Activated naive CD8-positive, alpha-beta T cell treated with anti-CD3 and anti-CD28 coated beads, Interleukin-2, amount 10 ng/mL, durations not matched to agents 7 days and 5 days (primary cell): ENCODE data around the gene EZH2. TPM values are rescaled to one million over a fixed set of nuclear protein-coding genes. Genes with fewer than 3 reads are reported as not detected.

Experiments
- ATAC-seq: fragments of 150-1000 bp; cut with Tn5 transposase; one replicate; pipeline ENCODE4 v1.10.0; 2021; ENCODE audit warnings: low read depth, moderate library complexity
- POLR2A ChIA-PET: fragments of 350-600 bp; sonication (Branson Sonifier 250); formaldehyde crosslinking; loops from one replicate; lab custom pipeline; 2021; ENCODE audit warnings: antibody characterized with exemption; lab: Charles Lee
- DNase-seq: peaks from one replicate; pipeline ENCODE4 v3.0.0; 2021
- H3K27ac Mint-ChIP-seq: one replicate; pipeline ENCODE4 v1.8.0; 2022; ENCODE audit warnings: mild to moderate bottlenecking, mixed read lengths
- H3K27me3 Mint-ChIP-seq: one replicate; pipeline ENCODE4 v1.8.0; 2022; ENCODE audit warnings: mild to moderate bottlenecking, moderate library complexity, mixed read lengths
- H3K36me3 Mint-ChIP-seq: one replicate; pipeline ENCODE4 v1.8.0; 2021; ENCODE audit warnings: mild to moderate bottlenecking, mixed read lengths
- H3K4me1 Mint-ChIP-seq: one replicate; pipeline ENCODE4 v1.8.0; 2021; ENCODE audit warnings: mixed read lengths
- H3K4me3 Mint-ChIP-seq: one replicate; pipeline ENCODE4 v1.8.0; 2022; ENCODE audit warnings: mild to moderate bottlenecking, moderate library complexity, mixed read lengths
- H3K9me3 Mint-ChIP-seq: one replicate; pipeline ENCODE4 v1.8.0; 2021; ENCODE audit warnings: mixed read lengths
- total RNA-seq, 2 experiments: library from RNA; stranded (reverse); gene quantifications; one replicate each; pipeline ENCODE4 v1.2.3, GENCODE V29; 2021

Gene EZH2
- total RNA-seq, 2 experiments from 2014 or later, result 73.8 to 76.6 TPM

DNA sequence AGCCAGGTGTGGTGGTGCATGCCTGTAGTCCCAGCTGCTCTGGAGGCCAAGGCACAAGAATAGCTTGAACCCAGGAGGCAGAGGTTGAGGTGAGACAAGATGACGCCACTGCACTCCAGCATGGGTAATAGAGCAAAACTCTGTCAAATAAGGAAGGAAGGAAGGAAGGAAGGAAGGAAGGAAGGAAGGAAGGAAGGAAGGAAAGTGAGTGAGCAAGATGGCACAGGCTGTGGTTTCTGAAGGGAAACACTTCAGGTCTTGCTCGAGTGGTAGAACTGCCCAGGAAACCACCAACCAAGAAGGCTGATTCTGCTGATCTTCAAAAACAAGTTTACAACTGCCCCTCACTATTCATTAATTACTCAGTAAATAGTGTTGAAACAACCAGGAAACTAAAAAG, 45.2 kb downstream of the EZH2 start:
- POLR2A ChIA-PET, result no interaction called here
- Mint-ChIP-seq H3K4me1 (peaks cover 48% of the 10 kb centered on the region), H3K27me3 (no peaks in the 10 kb centered on the region), H3K4me3 (peak overlapping the region; percentile 44), H3K27ac (peak overlapping the region; percentile 77), H3K36me3 (peaks cover 51% of the 10 kb centered on the region), H3K9me3 (no peaks in the 10 kb centered on the region)
- DNase-seq, result no peak
- peak; percentile 69 for ATAC-seq

- no peaks in the 10 kb centered on the region for H3K27me3 Mint-ChIP-seq
- POLR2A ChIA-PET, result no interaction called here
- ATAC-seq (no peak), DNase-seq (no peak)
- H3K4me3 Mint-ChIP-seq, result no peak overlapping the region
- peaks cover 35% of the 10 kb centered on the region for H3K4me1 Mint-ChIP-seq
- H3K9me3 Mint-ChIP-seq, result no peaks in the 10 kb centered on the region
- peaks cover 55% of the 10 kb centered on the region for H3K36me3 Mint-ChIP-seq
- H3K27ac Mint-ChIP-seq, result no peak overlapping the region
Measured at GRCh38 chr7:148835854-148836253, 48.2 kb downstream of the EZH2 start.

DNA sequence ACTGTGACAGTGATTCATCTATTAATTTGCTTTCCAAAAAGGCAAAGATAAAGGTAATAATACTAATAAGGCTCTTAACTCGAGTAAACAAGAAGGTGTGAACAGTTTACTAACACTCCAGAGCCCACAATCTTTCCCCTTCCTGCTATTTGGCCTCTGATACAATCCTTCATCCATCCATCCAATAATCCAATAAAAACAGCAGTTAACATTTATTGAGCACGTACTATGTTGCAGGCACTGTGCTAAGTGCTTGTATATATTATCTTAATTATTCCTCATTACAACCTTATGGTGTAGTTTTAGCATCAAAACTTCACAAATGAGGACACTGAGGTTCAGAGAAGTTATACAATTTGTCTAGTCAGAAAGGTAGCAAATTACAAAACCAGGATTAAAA, 49.5 kb downstream of the EZH2 start:
- peaks cover 27% of the 10 kb centered on the region for H3K4me1 Mint-ChIP-seq
- no peak for ATAC-seq
- POLR2A ChIA-PET, result no interaction called here
- H3K9me3 Mint-ChIP-seq, result no peaks in the 10 kb centered on the region
- no peak overlapping the region for H3K4me3 Mint-ChIP-seq
- H3K27ac Mint-ChIP-seq, result no peak overlapping the region
- DNase-seq, result no peak
- H3K27me3 Mint-ChIP-seq, result no peaks in the 10 kb centered on the region
- peaks cover 50% of the 10 kb centered on the region for H3K36me3 Mint-ChIP-seq

GRCh38 chr7:148831782-148832181, 52.3 kb downstream of the EZH2 start:
- H3K4me1 Mint-ChIP-seq, result peaks cover 12% of the 10 kb centered on the region
- POLR2A ChIA-PET, result interaction anchor here (0.7 kb wide), 1 partner anchor 24 kb away, joined by 4 read pairs; no protein-coding TSS in a partner anchor
- DNase-seq (no peak), ATAC-seq (no peak)
- peaks cover 29% of the 10 kb centered on the region for H3K36me3 Mint-ChIP-seq
- no peaks in the 10 kb centered on the region for H3K9me3 Mint-ChIP-seq
- H3K4me3 Mint-ChIP-seq, result no peak overlapping the region
- no peaks in the 10 kb centered on the region for H3K27me3 Mint-ChIP-seq
- H3K27ac Mint-ChIP-seq, result no peak overlapping the region

GRCh38 chr7:148830897-148831692, 53.0 kb downstream of the EZH2 start:
- no peak overlapping the region for H3K27ac Mint-ChIP-seq
- POLR2A ChIA-PET, result interaction anchor here (0.6 kb wide), 1 partner anchor 237 kb away, joined by 4 read pairs; no protein-coding TSS in a partner anchor
- H3K4me1 Mint-ChIP-seq, result peaks cover 9% of the 10 kb centered on the region
- no peak for ATAC-seq
- no peak overlapping the region for H3K4me3 Mint-ChIP-seq
- no peaks in the 10 kb centered on the region for H3K27me3 Mint-ChIP-seq
- H3K36me3 Mint-ChIP-seq, result peaks cover 25% of the 10 kb centered on the region
- no peaks in the 10 kb centered on the region for H3K9me3 Mint-ChIP-seq
- DNase-seq, result no peak

DNA sequence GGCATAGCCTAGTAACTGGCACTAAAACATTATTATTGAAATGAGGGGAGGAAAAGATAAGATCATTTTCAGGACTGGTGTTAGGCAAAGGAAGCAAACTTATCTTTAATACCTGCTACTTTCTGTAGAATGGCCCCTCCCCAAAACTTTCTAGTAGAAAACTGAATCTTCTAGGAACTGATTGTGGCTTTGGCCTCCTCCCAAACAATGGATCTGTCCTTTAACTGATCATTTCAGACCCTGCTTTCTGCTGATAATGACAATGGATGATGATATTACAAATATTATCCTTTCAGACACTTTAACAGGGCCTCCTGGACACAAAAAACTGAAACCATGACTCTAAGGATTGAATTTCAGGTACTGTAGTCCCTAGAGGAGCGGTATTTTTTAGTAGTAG, 55.1 kb downstream of the EZH2 start:
- H3K36me3 Mint-ChIP-seq, result peaks cover 21% of the 10 kb centered on the region
- no peaks in the 10 kb centered on the region for H3K9me3 Mint-ChIP-seq

GRCh38 chr7:148825338-148825737, 58.8 kb downstream of the EZH2 start:
- H3K4me1 Mint-ChIP-seq, result peaks cover 9% of the 10 kb centered on the region
- H3K27me3 Mint-ChIP-seq, result no peaks in the 10 kb centered on the region
- POLR2A ChIA-PET, result no interaction called here
- ATAC-seq (no peak), DNase-seq (no peak)
- no peaks in the 10 kb centered on the region for H3K9me3 Mint-ChIP-seq
- peaks cover 24% of the 10 kb centered on the region for H3K36me3 Mint-ChIP-seq
- H3K4me3 Mint-ChIP-seq, result no peak overlapping the region
- H3K27ac Mint-ChIP-seq, result no peak overlapping the region

More for the DNA sequence above, 55.1 kb downstream of the EZH2 start:
- no peak overlapping the region for H3K27ac Mint-ChIP-seq
- H3K4me1 Mint-ChIP-seq, result peaks cover 3% of the 10 kb centered on the region
- POLR2A ChIA-PET, result no interaction called here
- ATAC-seq, result no peak
- no peaks in the 10 kb centered on the region for H3K27me3 Mint-ChIP-seq
- DNase-seq, result no peak
- no peak overlapping the region for H3K4me3 Mint-ChIP-seq

DNA sequence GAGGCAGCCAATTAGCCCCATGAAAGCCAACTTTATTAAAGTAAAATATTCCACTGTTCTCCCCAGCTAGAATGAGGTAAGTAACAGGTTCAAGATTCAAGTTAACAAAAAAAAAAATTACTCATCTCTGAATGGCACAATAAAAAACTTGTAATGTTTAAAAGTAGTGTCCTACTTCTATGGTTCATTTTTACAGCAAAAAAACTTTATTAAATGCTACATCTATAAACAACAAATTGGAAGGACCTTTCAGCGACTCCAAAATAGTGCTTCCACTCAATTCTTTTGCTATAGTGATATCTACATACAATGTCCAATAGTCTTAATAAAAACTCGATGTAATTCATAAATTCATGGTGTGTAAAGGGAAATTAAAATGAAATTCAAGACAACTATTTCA, 59.2 kb downstream of the EZH2 start:
- Mint-ChIP-seq H3K36me3 (peaks cover 27% of the 10 kb centered on the region), H3K27ac (no peak overlapping the region), H3K4me1 (peaks cover 9% of the 10 kb centered on the region), H3K4me3 (no peak overlapping the region), H3K27me3 (no peaks in the 10 kb centered on the region), H3K9me3 (no peaks in the 10 kb centered on the region)
- ATAC-seq (no peak), DNase-seq (no peak)
- POLR2A ChIA-PET, result no interaction called here

DNA sequence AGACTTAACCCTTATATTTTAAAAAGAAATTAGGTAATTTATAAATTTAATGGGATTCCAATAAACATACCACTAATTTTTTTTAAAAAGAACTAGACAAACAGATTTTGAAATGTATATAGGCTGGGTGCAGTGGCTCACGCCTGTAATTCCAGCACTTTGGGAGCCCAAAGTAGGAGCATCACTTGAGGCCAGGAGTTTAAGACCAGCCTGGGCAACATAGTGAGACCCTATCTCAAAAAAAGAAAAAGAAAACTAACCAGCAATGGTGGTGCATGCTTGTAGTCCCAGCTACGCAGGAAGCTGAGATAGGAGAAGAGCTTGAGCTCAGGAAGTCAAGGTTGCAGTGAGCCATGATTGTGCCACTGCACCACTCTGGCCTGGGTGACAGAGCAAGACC, 62.7 kb downstream of the EZH2 start:
- POLR2A ChIA-PET, result no interaction called here
- Mint-ChIP-seq H3K27ac (no peak overlapping the region), H3K4me1 (peaks cover 7% of the 10 kb centered on the region), H3K4me3 (no peak overlapping the region), H3K9me3 (no peaks in the 10 kb centered on the region), H3K36me3 (peaks cover 39% of the 10 kb centered on the region), H3K27me3 (no peaks in the 10 kb centered on the region)
- ATAC-seq (no peak), DNase-seq (no peak)

GRCh38 chr7:148819697-148820360, 64.3 kb downstream of the EZH2 start:
- no peaks in the 10 kb centered on the region for H3K9me3 Mint-ChIP-seq
- H3K27me3 Mint-ChIP-seq, result no peaks in the 10 kb centered on the region
- H3K4me3 Mint-ChIP-seq, result no peak overlapping the region
- peaks cover 7% of the 10 kb centered on the region for H3K4me1 Mint-ChIP-seq
- no peak for DNase-seq
- ATAC-seq, result no peak
- POLR2A ChIA-PET, result interaction anchor here (1.0 kb wide), 1 partner anchor 30 kb away, joined by 3 read pairs; no protein-coding TSS in a partner anchor
- H3K27ac Mint-ChIP-seq, result no peak overlapping the region
- H3K36me3 Mint-ChIP-seq, result peaks cover 35% of the 10 kb centered on the region

GRCh38 chr7:148815612-148816011, 68.5 kb downstream of the EZH2 start:
- Mint-ChIP-seq H3K9me3 (no peaks in the 10 kb centered on the region), H3K36me3 (peaks cover 37% of the 10 kb centered on the region), H3K27ac (no peak overlapping the region), H3K27me3 (no peaks in the 10 kb centered on the region), H3K4me1 (no peaks in the 10 kb centered on the region), H3K4me3 (no peak overlapping the region)
- DNase-seq (no peak), ATAC-seq (no peak)
- POLR2A ChIA-PET, result no interaction called here

DNA sequence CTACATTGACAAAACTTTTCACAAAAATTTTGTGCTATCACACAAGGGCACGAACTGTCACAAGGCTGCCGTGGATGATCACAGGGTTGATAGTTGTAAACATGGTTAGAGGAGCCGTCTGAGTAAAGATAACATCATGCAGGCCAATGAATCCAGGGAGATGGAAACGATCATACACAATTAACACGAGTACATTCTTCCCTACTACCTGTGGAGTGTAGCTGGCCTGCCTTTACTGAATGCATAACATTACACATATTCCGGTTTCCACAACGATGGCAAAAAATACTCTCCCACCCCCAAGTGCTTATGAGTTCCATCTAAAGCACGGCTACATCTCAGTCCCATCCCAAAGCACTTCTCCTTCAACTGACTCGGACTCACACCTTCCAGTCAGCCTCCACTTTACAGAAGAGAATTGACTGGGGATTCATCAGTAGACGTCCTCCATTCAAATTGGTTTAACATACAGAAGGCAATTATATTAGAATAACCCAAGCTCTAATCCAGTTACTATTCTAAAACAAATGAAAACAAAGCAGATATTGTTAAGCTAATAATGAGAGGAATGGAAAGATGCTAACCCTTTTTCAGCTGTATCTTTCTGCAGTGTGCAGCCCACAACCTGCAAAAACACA, 69.0 kb downstream of the EZH2 start:
- H3K27me3 Mint-ChIP-seq, result no peaks in the 10 kb centered on the region
- H3K36me3 Mint-ChIP-seq, result peaks cover 39% of the 10 kb centered on the region
- POLR2A ChIA-PET, result no interaction called here
- no peaks in the 10 kb centered on the region for H3K9me3 Mint-ChIP-seq
- H3K4me3 Mint-ChIP-seq, result no peak overlapping the region
- ATAC-seq, result no peak
- no peak overlapping the region for H3K27ac Mint-ChIP-seq
- H3K4me1 Mint-ChIP-seq, result no peaks in the 10 kb centered on the region
- no peak for DNase-seq

DNA sequence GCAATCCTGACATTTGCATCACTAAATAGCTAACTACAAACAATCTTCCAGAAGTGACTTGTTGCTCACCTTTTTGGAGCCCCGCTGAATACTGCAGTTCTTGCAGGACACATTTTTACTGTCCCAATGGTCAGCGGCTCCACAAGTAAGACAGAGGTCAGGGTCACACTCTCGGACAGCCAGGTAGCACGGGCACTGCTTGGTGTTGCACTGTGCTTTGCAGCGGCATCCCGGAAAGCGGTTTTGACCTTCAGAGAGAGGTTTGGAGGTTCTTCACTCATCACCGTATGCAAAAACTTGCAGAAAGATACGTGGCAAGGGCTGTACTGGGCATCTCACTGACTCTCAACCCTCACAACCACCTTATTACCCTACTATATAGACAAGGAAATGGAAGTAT, 70.2 kb downstream of the EZH2 start:
- H3K4me1 Mint-ChIP-seq, result no peaks in the 10 kb centered on the region
- no peaks in the 10 kb centered on the region for H3K9me3 Mint-ChIP-seq
- H3K27me3 Mint-ChIP-seq, result no peaks in the 10 kb centered on the region
- POLR2A ChIA-PET, result interaction anchor here (0.7 kb wide), 1 partner anchor 9 kb away, joined by 3 read pairs; no protein-coding TSS in a partner anchor
- ATAC-seq, result no peak
- H3K27ac Mint-ChIP-seq, result no peak overlapping the region
- no peak for DNase-seq
- peaks cover 39% of the 10 kb centered on the region for H3K36me3 Mint-ChIP-seq
- H3K4me3 Mint-ChIP-seq, result no peak overlapping the region
